ENCODE results near the gene GGPS1. TPM values are rescaled to one million over a fixed set of nuclear protein-coding genes. Genes with fewer than 3 reads are reported as not detected.
A peak's percentile ranks its signal among the peaks of the same experiment; 100 is the strongest.
"Not testable (repeated sequence)": the region's sequence is repeated elsewhere in the genome, so short reads cannot be mapped to it uniquely, and the experiment has no call there.

The GGPS1 gene
- total and polyA plus RNA-seq, 9 donors: 29.4 to 41.3 (median 34.9) TPM

GRCh38 chr1:235299169-235299858 is 29.1 kb upstream of the GGPS1 start:
- Histone ChIP-seq H3K4me1 (ENCODE audit: control insufficient read depth, insufficient read depth, low read length) (no peaks in the 10 kb centered on the region), H3K27ac (ENCODE audit: low read length) (no peak overlapping the region), H3K4me3 (ENCODE audit: low read length) (no peak overlapping the region), H3K36me3 (ENCODE audit: control insufficient read depth, insufficient read depth, low read length) (no peaks in the 10 kb centered on the region), H3K27me3 (ENCODE audit: control insufficient read depth, insufficient read depth, low read length) (no peaks in the 10 kb centered on the region), H3K9me3 (replicated peaks; ENCODE audit: control insufficient read depth, low read depth, low read length) (peaks cover 2% of the 10 kb centered on the region)
- WGBS (ENCODE audit: insufficient coverage): 80% methylated on average over 1 of the region's 10 CpGs
- no peak for DNase-seq

- Histone ChIP-seq H3K27me3 (ENCODE audit: control insufficient read depth, insufficient read depth, low read length) (no peaks in the 10 kb centered on the region), H3K4me3 (ENCODE audit: low read length) (no peak overlapping the region), H3K9me3 (replicated peaks; ENCODE audit: control insufficient read depth, low read depth, low read length) (no peaks in the 10 kb centered on the region), H3K4me1 (ENCODE audit: control insufficient read depth, insufficient read depth, low read length) (no peaks in the 10 kb centered on the region), H3K27ac (ENCODE audit: low read length) (no peak overlapping the region), H3K36me3 (ENCODE audit: control insufficient read depth, insufficient read depth, low read length) (no peaks in the 10 kb centered on the region)
- DNase-seq: no peak
- no CpG with 5 or more reads among the region's 1 CpG for WGBS (ENCODE audit: insufficient coverage)
Observed at GRCh38 chr1:235302143-235302542, 26.2 kb upstream of the GGPS1 start.

GRCh38 chr1:235304549-235305451 is 23.6 kb upstream of the GGPS1 start:
- Histone ChIP-seq H3K4me1 (ENCODE audit: control insufficient read depth, insufficient read depth, low read length) (peaks cover 2% of the 10 kb centered on the region), H3K4me3 (ENCODE audit: low read length) (no peak overlapping the region), H3K27me3 (ENCODE audit: control insufficient read depth, insufficient read depth, low read length) (no peaks in the 10 kb centered on the region), H3K36me3 (ENCODE audit: control insufficient read depth, insufficient read depth, low read length) (no peaks in the 10 kb centered on the region), H3K27ac (ENCODE audit: low read length) (no peak overlapping the region), H3K9me3 (replicated peaks; ENCODE audit: control insufficient read depth, low read depth, low read length) (no peaks in the 10 kb centered on the region)
- no CpG with 5 or more reads among the region's 6 CpGs for WGBS (ENCODE audit: insufficient coverage)
- DNase-seq: peak; percentile 38

GRCh38 chr1:235307158-235308124 is 20.9 kb upstream of the GGPS1 start:
- Histone ChIP-seq H3K36me3 (ENCODE audit: control insufficient read depth, insufficient read depth, low read length) (peaks cover 6% of the 10 kb centered on the region), H3K27ac (ENCODE audit: low read length) (no peak overlapping the region), H3K27me3 (ENCODE audit: control insufficient read depth, insufficient read depth, low read length) (no peaks in the 10 kb centered on the region), H3K9me3 (replicated peaks; ENCODE audit: control insufficient read depth, low read depth, low read length) (no peaks in the 10 kb centered on the region), H3K4me3 (ENCODE audit: low read length) (no peak overlapping the region), H3K4me1 (ENCODE audit: control insufficient read depth, insufficient read depth, low read length) (peaks cover 2% of the 10 kb centered on the region)
- DNase-seq: peak; percentile 64
- WGBS (ENCODE audit: insufficient coverage): 40% methylated on average over 2 of the region's 7 CpGs

GRCh38 chr1:235309206-235309605 is 19.2 kb upstream of the GGPS1 start:
- not testable (repeated sequence) for H3K27ac ChIP-seq (ENCODE audit: low read length); DNase-seq; H3K36me3 ChIP-seq (ENCODE audit: control insufficient read depth, insufficient read depth, low read length); H3K9me3 ChIP-seq (replicated peaks; ENCODE audit: control insufficient read depth, low read depth, low read length); H3K4me3 ChIP-seq (ENCODE audit: low read length); H3K27me3 ChIP-seq (ENCODE audit: control insufficient read depth, insufficient read depth, low read length); H3K4me1 ChIP-seq (ENCODE audit: control insufficient read depth, insufficient read depth, low read length)
- WGBS (ENCODE audit: insufficient coverage): 100% methylated on average over 2 of the region's 32 CpGs

- peaks cover 6% of the 10 kb centered on the region for H3K36me3 ChIP-seq (ENCODE audit: control insufficient read depth, insufficient read depth, low read length)
- no peaks in the 10 kb centered on the region for H3K4me1 ChIP-seq (ENCODE audit: control insufficient read depth, insufficient read depth, low read length)
- WGBS (ENCODE audit: insufficient coverage): 90% methylated on average over 2 of the region's 6 CpGs
- H3K27me3 ChIP-seq (ENCODE audit: control insufficient read depth, insufficient read depth, low read length): no peaks in the 10 kb centered on the region
- H3K27ac ChIP-seq (ENCODE audit: low read length): no peak overlapping the region
- DNase-seq: no peak
- H3K4me3 ChIP-seq (ENCODE audit: low read length): no peak overlapping the region
- no peaks in the 10 kb centered on the region for H3K9me3 ChIP-seq (replicated peaks; ENCODE audit: control insufficient read depth, low read depth, low read length)
Observed at GRCh38 chr1:235313262-235313661, 15.1 kb upstream of the GGPS1 start.

- no peaks in the 10 kb centered on the region for H3K9me3 ChIP-seq (replicated peaks; ENCODE audit: control insufficient read depth, low read depth, low read length)
- peaks cover 12% of the 10 kb centered on the region for H3K36me3 ChIP-seq (ENCODE audit: control insufficient read depth, insufficient read depth, low read length)
- no peaks in the 10 kb centered on the region for H3K4me1 ChIP-seq (ENCODE audit: control insufficient read depth, insufficient read depth, low read length)
- DNase-seq: peak; percentile 33
- H3K4me3 ChIP-seq (ENCODE audit: low read length): no peak overlapping the region
- WGBS (ENCODE audit: insufficient coverage): no CpG with 5 or more reads among the region's 4 CpGs
- H3K27me3 ChIP-seq (ENCODE audit: control insufficient read depth, insufficient read depth, low read length): no peaks in the 10 kb centered on the region
- no peak overlapping the region for H3K27ac ChIP-seq (ENCODE audit: low read length)
Observed at GRCh38 chr1:235313931-235314678, 14.3 kb upstream of the GGPS1 start.

- H3K27me3 ChIP-seq (ENCODE audit: control insufficient read depth, insufficient read depth, low read length): no peaks in the 10 kb centered on the region
- H3K9me3 ChIP-seq (replicated peaks; ENCODE audit: control insufficient read depth, low read depth, low read length): no peaks in the 10 kb centered on the region
- no peak for DNase-seq
- WGBS (ENCODE audit: insufficient coverage): no CpG with 5 or more reads among the region's 5 CpGs
- H3K27ac ChIP-seq (ENCODE audit: low read length): no peak overlapping the region
- H3K4me3 ChIP-seq (ENCODE audit: low read length): no peak overlapping the region
- peaks cover 14% of the 10 kb centered on the region for H3K36me3 ChIP-seq (ENCODE audit: control insufficient read depth, insufficient read depth, low read length)
- no peaks in the 10 kb centered on the region for H3K4me1 ChIP-seq (ENCODE audit: control insufficient read depth, insufficient read depth, low read length)
Observed at GRCh38 chr1:235315173-235315572, 13.2 kb upstream of the GGPS1 start.

GRCh38 chr1:235315735-235316134 is 12.6 kb upstream of the GGPS1 start:
- DNase-seq: no peak
- Histone ChIP-seq H3K4me3 (ENCODE audit: low read length) (no peak overlapping the region), H3K27ac (ENCODE audit: low read length) (no peak overlapping the region), H3K27me3 (ENCODE audit: control insufficient read depth, insufficient read depth, low read length) (no peaks in the 10 kb centered on the region), H3K36me3 (ENCODE audit: control insufficient read depth, insufficient read depth, low read length) (peaks cover 11% of the 10 kb centered on the region), H3K9me3 (replicated peaks; ENCODE audit: control insufficient read depth, low read depth, low read length) (no peaks in the 10 kb centered on the region), H3K4me1 (ENCODE audit: control insufficient read depth, insufficient read depth, low read length) (no peaks in the 10 kb centered on the region)
- no CpG with 5 or more reads among the region's 4 CpGs for whole genome bisulfite sequencing (ENCODE audit: insufficient coverage)
